Epidermal melanocyte (primary cell): ENCODE measurements around the gene AFF3.
"Not testable (repeated sequence)": the region's sequence is repeated elsewhere in the genome, so short reads cannot be mapped to it uniquely, and the experiment has no call there.

ENCODE experiments used
- DNase-seq: peaks from one replicate; pipeline ENCODE4 v3.0.0; 2011; ENCODE audit warnings: low spot score; ENCODE audit not compliant: insufficient read length

Gene AFF3

DNA sequence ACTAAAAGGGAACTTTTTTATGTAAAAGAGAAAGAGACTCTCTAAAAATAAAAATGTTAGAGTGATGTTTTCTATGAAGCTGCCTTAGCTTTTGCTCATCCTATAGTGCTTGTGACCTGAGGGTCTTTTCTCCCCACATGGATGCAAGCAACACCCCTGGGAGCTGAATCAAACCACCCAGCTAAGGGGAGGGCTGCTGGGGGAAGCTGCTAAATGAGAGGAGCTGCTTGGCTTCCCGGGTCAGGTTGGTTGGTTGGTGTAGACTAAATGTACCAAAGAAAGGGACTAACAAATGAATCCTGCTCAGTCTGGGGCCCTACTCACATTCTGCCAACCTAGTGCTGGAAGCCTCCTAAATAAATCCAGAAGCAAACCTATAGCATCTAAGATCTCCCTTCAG is 35.0 kb downstream of the AFF3 start:
- no peak for DNase-seq

DNA sequence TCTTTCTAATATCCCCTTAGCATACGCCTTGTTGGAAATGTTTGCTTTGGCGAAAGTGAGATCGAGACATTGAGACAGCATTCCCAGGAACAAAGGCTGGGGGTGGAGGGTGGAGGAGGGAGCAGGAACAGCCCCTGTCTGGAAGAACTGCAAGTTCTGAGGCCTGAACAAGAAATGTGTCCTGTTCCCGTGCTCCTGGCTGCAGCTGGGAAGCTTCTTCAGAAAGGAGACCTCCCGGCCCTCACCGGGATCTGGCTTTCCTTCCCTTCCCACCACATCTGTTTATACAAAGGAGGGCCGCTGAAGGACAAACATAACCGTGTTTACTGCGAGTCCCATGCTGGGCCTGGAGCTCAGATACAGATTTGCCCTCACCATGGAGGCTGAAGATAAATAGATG is 35.9 kb downstream of the AFF3 start:
- no peak for DNase-seq

DNA sequence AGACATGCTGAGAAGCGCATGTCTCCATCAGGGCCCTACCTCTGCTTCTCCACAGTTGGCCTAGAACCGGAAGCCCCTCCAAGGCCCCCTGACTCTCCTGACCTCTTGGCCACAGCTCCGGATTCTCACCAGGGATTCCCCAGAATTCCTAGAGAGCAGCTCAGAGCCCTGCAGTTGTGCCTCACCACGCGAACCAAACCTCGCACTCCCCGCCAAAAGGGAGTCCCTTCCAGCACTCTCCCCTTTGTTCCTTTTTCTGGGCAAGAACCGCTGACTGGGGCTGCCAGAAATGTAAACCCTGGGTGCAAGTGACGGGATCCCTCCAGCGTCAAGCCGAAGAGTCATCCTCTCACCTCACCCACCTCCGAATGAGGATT is 36.7 kb downstream of the AFF3 start:
- no peak for DNase-seq

DNA sequence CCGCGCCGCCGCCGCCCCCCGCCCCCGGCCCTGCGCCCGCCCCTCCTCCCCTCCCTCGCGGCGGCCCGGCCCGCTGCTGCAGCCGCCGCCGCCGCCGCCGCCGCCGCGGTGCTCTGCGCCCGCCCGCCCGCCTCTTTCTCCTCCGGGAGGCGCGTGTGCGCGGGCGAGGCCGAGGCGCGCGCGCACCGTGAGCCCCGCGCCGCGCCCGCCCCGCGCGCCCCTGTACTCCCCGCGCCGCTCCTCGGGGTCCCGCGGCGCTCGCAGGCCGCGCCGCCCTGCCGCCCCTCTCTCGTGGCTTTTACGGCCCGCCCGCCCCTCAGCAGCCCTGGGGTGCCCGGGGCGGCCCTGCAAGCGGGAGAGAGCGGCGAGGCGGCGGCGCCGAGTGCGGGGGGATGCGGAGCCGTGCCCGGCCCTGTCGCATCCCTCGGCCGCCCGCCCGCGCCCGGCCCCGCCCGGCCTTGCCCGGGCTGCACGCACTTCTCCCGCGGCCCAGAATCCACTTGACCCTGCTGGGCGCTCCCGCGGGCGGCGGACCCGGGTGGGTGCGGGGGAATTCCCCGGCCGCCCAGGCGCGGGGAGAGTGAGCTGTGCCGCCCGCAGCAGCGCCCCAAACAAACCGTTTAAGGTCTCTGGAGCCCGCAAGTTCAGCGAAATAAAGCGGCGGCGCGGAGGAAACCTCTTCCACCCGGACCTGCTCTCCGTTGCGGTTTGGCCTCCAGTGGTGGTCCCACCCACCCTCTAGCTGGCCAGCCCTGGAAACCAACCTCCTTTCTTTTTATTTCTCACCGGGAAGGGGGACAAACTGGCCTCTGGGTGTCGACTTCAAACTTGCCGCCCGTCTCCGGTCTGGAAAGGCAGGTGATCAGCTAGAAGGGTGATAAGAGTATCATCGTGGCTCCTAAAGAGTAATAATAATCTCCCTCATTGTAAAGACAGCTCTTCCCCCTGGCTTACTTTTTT is 37.4 kb downstream of the AFF3 start:
- DNase-seq, result no peak

DNA sequence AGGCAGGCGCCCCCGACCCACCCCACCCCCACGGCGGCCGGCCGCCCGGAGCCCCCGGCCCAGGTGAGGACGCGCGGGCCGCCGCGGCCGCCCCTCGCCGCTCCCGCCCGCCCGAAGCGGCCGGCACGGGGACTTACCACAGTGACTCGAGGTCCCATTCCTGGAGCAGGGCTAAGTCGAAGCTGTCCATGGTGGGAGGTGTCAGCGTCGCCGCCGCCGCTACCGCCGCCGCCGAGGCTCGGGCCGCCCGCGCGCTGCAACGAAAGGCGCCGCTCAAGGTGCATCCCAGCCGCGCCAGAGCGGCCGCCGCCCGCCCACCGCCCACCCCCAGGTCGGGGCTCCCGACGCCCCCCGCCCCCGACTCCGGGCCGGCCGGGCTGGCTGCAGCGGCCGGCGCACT is 38.1 kb downstream of the AFF3 start:
- DNase-seq, result not testable (repeated sequence)

DNA sequence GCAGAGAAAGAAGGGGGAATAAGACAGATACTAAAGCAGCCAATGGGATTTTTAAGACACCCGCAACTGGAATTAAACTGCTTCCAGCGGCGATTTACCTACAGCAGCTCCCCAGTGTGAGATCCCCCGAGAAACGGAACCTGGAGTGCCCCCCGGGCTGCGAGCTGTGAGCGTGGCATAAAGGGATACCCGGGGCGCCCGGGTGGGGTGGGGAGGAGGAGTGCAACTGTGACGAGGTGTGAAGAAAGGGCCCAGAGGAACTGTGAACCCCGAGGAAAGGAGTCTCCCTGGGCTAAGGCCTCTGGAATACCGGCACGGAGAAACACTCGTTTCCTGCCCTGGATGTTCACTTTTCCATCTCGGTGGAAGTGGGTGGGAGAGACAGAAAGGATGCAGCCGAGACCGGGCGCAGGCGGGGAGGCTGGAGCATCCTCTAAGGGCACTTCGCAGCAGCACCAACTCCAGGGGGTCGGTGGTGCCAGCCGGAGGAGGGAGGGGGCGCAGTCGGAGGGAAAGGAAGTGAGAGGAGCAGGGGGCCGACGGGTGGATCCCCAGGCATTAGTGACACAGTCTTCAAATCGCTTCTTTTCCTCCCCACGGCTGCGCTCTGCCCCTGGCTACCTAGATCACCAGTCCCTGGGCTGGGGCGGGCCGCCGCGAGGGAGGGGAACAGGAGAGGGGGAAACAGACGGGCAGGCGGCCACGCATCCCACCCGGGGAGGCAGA is 38.7 kb downstream of the AFF3 start:
- DNase-seq, result not testable (repeated sequence)

DNA sequence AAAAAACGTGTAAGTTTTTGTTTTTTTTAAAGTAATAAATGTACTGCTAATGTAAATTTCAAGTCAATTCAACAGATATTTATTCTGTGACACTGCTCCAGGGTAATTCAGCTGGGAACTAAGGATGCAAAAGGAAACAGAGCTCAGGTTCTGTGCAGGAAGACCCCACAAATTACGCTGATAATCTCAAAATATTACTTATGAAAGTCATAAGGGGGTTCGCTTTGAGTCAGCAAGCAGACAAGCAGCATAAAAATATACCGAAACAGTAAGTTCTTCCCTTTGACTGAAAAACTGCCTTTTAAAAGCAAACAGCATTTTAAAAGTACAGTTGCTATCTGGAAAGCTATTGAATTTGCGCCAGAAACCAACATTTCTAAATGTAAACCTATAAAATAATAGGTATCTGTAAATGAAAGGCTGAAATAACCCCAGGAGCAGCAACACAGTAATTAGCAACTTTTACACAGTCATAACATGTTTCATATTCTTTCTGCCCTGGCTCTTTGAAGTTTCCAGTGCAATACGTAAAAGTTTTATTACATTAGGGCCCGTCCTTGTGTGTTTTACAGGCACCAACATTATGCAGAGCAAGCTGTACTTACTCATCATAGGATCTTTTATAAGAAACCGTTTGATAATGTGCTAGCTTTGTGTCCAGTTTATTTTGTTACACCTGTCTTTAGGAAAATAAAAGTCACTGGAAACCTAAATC is 39.8 kb downstream of the AFF3 start:
- DNase-seq, result not testable (repeated sequence)

DNA sequence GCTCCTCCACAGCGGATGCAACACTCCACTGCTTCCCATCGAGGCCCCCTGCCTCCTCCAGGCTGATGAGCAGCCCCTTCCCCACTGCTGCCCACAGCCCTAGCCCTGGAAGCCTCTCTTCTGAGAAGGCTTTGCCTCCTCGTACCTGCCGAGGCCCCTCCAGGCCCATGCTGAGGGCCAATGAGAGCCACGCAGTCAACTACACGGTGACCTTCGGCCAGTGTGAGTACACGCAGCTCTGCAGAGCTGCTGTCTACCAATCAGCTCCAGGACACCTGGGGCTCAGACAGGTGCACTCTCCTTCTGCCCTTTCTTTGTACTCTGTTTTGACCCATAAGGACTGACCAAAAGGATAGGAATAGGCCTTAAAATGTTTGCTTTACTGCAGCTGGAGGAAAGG is 43.5 kb downstream of the AFF3 start:
- not testable (repeated sequence) for DNase-seq

DNA sequence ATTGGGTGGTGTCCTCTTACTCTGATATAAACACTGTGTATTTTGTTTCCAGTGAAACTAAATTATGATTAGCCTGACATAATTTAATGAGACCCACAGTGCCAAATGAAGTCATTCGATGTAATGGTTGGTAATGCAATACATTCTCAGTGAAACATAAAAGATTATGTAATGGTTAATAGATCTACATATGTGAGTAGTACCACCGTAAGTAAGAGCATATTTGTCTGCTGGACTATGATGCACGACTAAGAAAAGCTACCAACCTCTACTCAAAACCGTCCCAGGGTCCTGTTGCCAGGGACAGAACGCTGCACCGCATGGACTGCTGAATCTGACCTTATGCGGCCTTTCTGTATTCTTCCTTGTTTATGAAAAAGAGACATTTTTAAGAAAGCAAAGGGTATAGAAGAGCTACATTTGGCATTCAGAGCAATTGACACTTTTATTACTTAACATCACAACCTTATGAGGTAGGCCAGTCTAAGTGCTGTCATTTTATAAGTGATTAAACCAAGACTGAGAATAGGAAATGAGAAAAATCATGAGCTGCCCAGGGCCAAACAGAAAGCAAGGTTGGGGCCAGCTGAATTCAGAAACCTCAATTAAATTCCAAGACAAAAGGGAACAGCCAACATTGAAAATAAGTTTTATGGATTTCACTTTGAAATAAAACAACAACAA is 44.6 kb downstream of the AFF3 start:
- DNase-seq, result not testable (repeated sequence)

DNA sequence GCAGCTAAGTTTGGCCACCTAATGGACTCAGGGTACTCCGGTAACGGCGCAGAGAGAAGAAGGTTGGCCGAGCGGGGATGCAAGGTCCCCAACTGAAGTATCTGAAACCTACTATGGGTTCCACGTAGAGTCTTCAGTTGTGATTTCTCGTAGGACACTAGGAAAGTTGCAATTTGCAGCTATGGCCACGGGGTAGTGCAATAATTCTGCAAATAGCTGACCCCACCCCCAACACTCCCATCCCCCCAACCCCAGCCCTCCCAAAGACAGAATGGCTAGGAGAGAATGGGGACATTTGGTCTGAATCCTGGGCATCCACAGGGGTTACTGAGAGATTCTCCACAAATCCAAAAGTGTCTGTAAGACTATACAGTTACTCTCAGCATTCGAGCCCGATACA is 46.5 kb downstream of the AFF3 start:
- DNase-seq, result not testable (repeated sequence)

DNA sequence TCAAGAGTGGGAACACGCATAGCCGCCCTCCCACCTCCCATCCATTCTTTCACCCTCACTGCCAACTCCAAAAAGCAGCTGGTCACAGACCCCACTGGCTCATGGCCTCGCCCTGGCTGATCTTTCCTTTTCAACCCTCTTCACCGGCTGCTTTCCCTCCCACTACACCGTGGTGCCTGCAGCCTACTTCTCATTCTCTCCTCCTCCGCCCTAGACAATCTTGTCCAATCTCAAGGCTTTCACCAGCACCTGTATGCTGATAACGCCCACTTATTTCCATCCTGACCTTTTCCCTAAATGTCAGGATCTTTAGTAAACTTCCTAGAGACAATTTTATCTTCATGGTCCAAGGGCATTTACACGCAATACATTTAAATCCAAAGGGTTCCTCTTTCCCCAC is 50.6 kb downstream of the AFF3 start:
- DNase-seq, result not testable (repeated sequence)

DNA sequence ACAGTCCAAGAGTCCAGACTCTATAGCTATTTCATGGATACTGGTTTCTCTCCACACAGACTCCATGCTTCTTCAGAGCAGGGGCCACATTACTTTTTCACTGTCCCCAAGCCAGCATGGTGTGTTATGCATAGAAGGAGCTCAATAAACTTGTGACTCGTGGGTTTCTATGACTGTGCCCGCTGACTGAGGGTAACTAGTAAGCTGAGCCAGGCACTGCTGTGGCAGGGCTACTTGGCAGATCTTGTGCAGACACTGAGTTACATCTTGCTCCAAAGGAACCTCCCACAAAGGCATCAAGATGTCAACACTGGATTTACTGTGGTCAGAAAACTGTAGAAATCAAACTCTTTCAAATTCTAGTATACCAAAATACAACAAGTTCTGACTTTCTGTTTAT is 56.6 kb downstream of the AFF3 start:
- not testable (repeated sequence) for DNase-seq

DNA sequence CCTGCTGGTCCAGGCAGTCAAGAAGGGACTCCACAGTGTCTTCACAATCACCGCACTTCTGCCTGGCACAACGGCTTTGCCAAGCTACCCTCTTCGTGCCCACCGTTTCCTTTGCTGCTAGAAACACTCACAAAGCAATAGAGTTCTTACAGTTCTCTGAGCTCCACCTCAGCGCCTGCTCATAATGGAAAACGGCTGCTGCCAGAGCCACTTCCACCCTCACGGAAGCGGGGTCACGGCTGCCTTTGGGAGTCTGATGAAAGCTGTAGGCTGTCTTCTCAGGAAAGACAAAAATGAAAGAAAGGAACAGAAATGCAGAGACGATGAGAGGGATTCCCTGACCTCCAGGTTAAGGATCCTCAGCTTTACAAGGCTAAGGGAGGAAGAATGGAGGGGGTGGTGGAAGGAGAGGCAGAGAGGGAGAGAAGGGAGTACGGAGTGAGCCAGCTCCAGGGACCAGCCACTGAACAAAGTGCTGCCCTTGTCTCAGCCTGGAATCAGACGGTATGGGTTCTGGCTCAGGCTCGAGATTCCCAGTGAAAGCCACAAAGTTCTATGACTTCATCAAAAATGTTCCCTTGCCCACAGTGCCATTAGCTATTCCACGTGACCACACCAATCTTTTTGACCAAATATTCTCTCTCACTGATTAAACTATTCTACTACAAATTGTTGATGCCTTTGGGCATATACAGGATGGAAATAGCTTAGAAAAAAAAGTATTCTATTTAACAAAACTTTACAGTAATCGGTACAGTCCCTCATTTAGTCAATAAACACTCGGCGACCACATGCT is 58.8 kb downstream of the AFF3 start:
- not testable (repeated sequence) for DNase-seq

DNA sequence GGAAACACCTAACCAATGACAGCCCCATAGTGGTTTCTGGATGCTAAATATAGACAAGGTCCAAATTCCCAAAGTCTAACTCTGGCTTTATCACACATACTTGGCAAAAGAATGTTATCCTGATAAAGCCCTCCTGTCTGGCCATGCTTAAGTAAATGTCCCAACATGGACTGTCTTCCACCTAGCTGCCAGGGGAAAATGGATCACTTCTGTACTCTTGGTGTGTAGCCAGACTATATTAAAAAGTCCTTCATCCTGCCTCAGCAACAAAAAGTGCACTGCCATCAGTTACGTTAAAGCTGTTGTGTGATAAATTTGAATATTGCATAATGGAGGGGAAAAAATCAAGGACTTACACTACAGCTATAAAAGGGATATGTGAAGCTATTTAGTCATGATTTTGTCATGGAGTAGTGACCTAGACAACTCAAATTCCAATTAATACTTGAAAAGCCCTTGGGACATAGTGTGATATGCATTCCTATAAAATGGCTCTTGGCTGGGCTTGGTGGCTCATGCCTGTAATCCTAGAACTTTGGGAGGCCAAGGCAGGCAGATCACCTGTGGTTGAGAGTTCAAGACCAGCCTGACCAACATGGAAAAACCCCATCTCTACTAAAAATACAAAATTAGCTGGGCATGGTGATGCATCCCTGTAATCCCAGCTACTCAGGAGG is 60.0 kb downstream of the AFF3 start:
- not testable (repeated sequence) for DNase-seq

DNA sequence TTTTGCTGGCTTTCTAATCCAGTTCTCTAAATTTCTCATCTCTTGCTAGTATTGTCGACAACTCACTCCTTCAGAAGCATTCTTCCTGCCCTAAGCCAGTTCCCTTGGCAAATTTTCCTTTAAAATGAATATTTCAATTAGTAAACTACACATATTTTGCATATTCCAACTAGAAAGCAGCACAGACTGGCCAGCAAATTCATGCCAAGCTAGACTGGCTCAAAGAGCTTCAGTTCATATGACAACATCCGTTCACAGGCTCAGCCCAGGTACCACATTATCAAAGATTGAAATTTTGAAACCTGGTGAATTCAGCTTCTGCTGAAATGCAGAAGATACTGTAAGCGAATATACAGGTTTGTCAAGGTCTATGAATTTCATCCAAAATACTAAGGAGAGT is 64.5 kb downstream of the AFF3 start:
- DNase-seq, result no peak

DNA sequence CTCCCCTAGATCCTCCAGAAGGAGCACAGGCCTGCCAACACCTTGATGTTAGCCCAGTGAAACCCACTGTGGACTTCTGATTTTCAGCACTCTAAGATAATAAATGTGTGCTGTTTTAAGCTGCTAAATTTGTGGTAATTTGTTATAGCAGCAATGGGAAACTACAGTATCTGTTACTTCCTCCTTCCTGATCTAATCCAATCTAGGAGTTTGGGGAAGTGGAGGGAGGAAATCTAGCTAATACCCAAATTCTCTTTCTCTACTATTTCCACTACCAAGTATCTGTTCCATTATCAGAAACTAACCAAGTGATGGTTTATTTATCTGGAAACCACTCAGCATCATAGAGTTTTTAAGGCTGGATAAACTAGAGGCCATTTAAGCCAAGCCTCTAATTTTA is 64.9 kb downstream of the AFF3 start:
- DNase-seq, result no peak

DNA sequence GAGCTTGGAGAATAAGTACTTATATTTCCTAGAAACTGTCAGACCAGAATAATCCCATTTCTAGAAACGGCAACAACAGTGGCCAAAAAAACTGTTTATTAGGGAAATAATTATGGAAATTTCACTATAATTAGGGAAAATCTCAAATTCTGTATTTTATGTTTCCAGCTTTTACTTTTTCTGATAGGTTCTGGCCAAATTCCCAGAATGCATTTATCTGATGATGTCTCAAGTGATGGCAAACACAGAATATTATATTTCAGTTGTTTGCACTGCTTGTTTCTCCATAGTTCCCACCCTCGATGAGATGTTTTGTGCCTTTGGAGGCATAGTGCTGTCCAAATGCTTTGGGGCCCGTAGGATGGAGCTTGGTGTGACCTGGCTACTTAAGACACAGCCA is 66.9 kb downstream of the AFF3 start:
- no peak for DNase-seq

DNA sequence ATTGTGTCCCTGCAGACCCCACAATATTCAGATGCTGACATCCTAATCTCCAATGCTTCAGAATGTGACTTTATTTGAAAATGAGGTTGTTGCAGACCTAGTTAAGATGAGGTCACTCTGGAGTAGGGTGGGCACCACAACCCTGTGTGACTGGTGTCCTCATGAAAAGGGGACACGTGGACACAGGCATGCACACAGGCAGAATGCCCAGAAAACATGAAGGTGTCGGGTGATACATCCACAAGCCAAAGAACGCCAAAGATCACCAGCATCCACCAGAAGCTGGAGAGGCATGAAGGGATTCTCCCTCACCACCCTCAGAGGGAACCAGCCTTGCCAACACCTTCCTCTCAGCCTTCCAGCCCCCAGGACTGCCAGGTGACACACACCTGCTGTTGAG is 69.3 kb downstream of the AFF3 start:
- DNase-seq, result no peak

DNA sequence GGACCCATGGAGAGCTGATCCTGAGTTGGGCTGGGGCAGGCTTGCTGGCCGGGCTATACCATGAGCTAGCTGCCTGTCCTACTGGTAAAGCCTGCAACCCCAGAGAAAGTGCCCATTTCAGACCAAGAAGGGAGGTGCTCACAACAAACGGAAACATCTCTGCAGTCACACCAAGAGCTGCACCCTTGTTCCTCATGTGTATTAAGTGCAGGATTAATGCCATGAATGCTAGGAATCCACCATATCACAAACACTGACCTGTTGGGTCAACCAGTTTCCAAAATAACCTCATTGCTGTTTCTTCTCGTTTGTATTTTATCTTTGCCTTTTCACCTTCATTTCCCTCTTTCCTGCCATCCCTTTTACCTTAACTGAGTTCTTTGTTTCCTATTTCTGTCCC is 69.9 kb downstream of the AFF3 start:
- no peak for DNase-seq
